H1 (cell line): ENCODE measurements around the gene CLDN7. TPM values are rescaled to one million over a fixed set of nuclear protein-coding genes. Genes with fewer than 3 reads are reported as not detected.
A peak's percentile ranks its signal among the peaks of the same experiment; 100 is the strongest.

Source experiments
- CTCF ChIA-PET: fragments of 300-600 bp; sonication (Branson Sonifier 250); formaldehyde crosslinking; loops from one replicate; lab custom pipeline; 2021; ENCODE audit not compliant: partially characterized antibody; lab: Charles Lee
- POLR2A ChIA-PET: fragments of 300-600 bp; sonication (Branson Sonifier 250); formaldehyde crosslinking; loops from one replicate; lab custom pipeline; 2021; ENCODE audit warnings: inconsistent platforms; ENCODE audit not compliant: partially characterized antibody; lab: Charles Lee
- DNase-seq, 2 experiments: peaks; one replicate each; pipeline versions ENCODE4 v3.0.0 to v3.0.0-alpha.2; 2010 to 2022; ENCODE audit warnings: low spot score in 2 of 2, low read depth in 1 of 2, mixed read lengths in 1 of 2
- FAIRE-seq: peaks from 2 replicates; lab custom pipeline; 2011; peaks lifted over from hg19 to GRCh38; lab: Jason Lieb, UNC
- H2AFZ ChIP-seq: 2 replicates; pipeline ENCODE4 v1.8.1; 2012; ENCODE audit warnings: low read length, inconsistent platforms
- H2AK5ac ChIP-seq: 2 replicates; pipeline ENCODE4 v1.6.1; 2013; ENCODE audit warnings: low read depth, low read length
- H2BK120ac ChIP-seq: replicated peaks from 2 replicates; pipeline ENCODE3; 2013; ENCODE audit warnings: low read depth, low read length, inconsistent platforms
- H2BK12ac ChIP-seq: 2 replicates; pipeline ENCODE4 v1.6.1; 2013; ENCODE audit warnings: low read depth, low read length
- H2BK15ac ChIP-seq: 2 replicates; pipeline ENCODE4 v1.6.1; 2013; ENCODE audit warnings: low read length
- H2BK20ac ChIP-seq: 2 replicates; pipeline ENCODE4 v1.6.1; 2013; ENCODE audit warnings: low read length
- H2BK5ac ChIP-seq: 2 replicates; pipeline ENCODE4 v1.6.1; 2013; ENCODE audit warnings: low read depth, low read length
- H3K14ac ChIP-seq: 2 replicates; pipeline ENCODE4 v1.6.1; 2013; ENCODE audit warnings: inconsistent platforms; ENCODE audit not compliant: insufficient read length
- H3K18ac ChIP-seq: 2 replicates; pipeline ENCODE4 v1.6.1; 2013; ENCODE audit warnings: low read length; ENCODE audit errors: extremely low read depth
- H3K23ac ChIP-seq: 2 replicates; pipeline ENCODE4 v1.6.1; 2013; ENCODE audit warnings: inconsistent platforms; ENCODE audit not compliant: insufficient read length
- H3K23me2 ChIP-seq: 2 replicates; pipeline ENCODE4 v1.6.1; 2013; ENCODE audit warnings: low read depth, low read length
- H3K27ac ChIP-seq: 2 replicates; pipeline ENCODE4 v1.6.1; 2011; ENCODE audit warnings: low read depth, low read length, inconsistent platforms
- H3K27me3 ChIP-seq, 4 experiments: replicated peaks in 1 of 4; 1 replicate in 1 of 4; 2 replicates in 3 of 4; pipeline versions ENCODE4 v1.6.1 to v1.8.1; 2011 to 2013; ENCODE audit warnings: low read length in 3 of 4, mild to moderate bottlenecking in 3 of 4, inconsistent platforms in 2 of 4, mixed read lengths in 2 of 4, moderate library complexity in 1 of 4; ENCODE audit not compliant: control insufficient read depth in 3 of 4, insufficient read depth in 3 of 4; ENCODE audit errors: extremely low read depth in 1 of 4
- H3K36me3 ChIP-seq, 4 experiments: 2 replicates each; pipeline versions ENCODE4 v1.6.1 to v1.8.1; 2011 to 2013; ENCODE audit warnings: mild to moderate bottlenecking in 4 of 4, low read length in 3 of 4, moderate library complexity in 2 of 4, control low read depth in 1 of 4, inconsistent platforms in 1 of 4; ENCODE audit not compliant: insufficient read depth in 4 of 4, control insufficient read depth in 2 of 4
- H3K4ac ChIP-seq: replicated peaks from 2 replicates; pipeline ENCODE3; 2013; ENCODE audit warnings: low read length, low read depth, mixed read lengths, inconsistent platforms; ENCODE audit not compliant: insufficient read length
- H3K4me1 ChIP-seq, 4 experiments: replicated peaks in 1 of 4; 1 replicate in 1 of 4; 2 replicates in 3 of 4; pipeline versions ENCODE4 v1.6.1 to v1.8.1; 2011 to 2013; ENCODE audit warnings: low read length in 3 of 4, inconsistent platforms in 2 of 4, mixed read lengths in 1 of 4; ENCODE audit not compliant: insufficient read depth in 4 of 4, control insufficient read depth in 3 of 4
- H3K4me2 ChIP-seq, 2 experiments: 2 replicates each; pipeline versions ENCODE4 v1.6.1 to v1.8.1; 2011 to 2013; ENCODE audit warnings: low read depth in 2 of 2, low read length in 2 of 2, control low read depth in 1 of 2, inconsistent platforms in 1 of 2, mild to moderate bottlenecking in 1 of 2; ENCODE audit not compliant: insufficient read depth in 1 of 2
- H3K4me3 ChIP-seq, 4 experiments: fragments of 200-600, 300-600 bp in 1 of 4; sonication (generic), shearing (Covaris generic), sonication (Bioruptor Twin) in 1 of 4; 2 replicates each; pipeline versions ENCODE4 v1.5.1 to v1.8.1; 2011 to 2016; ENCODE audit warnings: low read length in 4 of 4, low read depth in 3 of 4, control low read depth in 2 of 4, inconsistent platforms in 2 of 4, mild to moderate bottlenecking in 2 of 4, mixed read lengths in 1 of 4, moderate library complexity in 1 of 4; ENCODE audit not compliant: insufficient read depth in 2 of 4; ENCODE audit errors: extremely low read depth in 1 of 4
- H3K56ac ChIP-seq: replicated peaks from 2 replicates; pipeline ENCODE3; 2013; ENCODE audit warnings: low read depth, mild to moderate bottlenecking, mixed read lengths, low read length, inconsistent platforms; ENCODE audit not compliant: insufficient read length
- H3K79me1 ChIP-seq: 2 replicates; pipeline ENCODE4 v1.6.1; 2013; ENCODE audit warnings: low read depth, low read length, control low read depth
- H3K79me2 ChIP-seq, 2 experiments: 2 replicates each; pipeline versions ENCODE4 v1.6.1 to v1.8.1; 2012 to 2013; ENCODE audit warnings: low read length in 2 of 2, mild to moderate bottlenecking in 2 of 2, inconsistent platforms in 1 of 2; ENCODE audit not compliant: insufficient read depth in 2 of 2, control insufficient read depth in 1 of 2
- H3K9ac ChIP-seq, 4 experiments: replicated peaks in 1 of 4; 1 replicate in 1 of 4; 2 replicates in 3 of 4; pipeline versions ENCODE4 v1.6.1 to v1.8.1; 2011 to 2013; ENCODE audit warnings: low read depth in 3 of 4, low read length in 3 of 4, control low read depth in 2 of 4, mild to moderate bottlenecking in 2 of 4, moderate library complexity in 2 of 4, inconsistent platforms in 1 of 4; ENCODE audit errors: extremely low read depth in 1 of 4
- H3K9me3 ChIP-seq, 2 experiments: 2 replicates each; pipeline versions ENCODE4 v1.6.1 to v1.8.1; 2012 to 2013; ENCODE audit warnings: mild to moderate bottlenecking in 2 of 2, moderate library complexity in 2 of 2, control low read depth in 1 of 2, inconsistent platforms in 1 of 2, low read depth in 1 of 2, low read length in 1 of 2, mixed read lengths in 1 of 2; ENCODE audit not compliant: insufficient read depth in 2 of 2
- H4K20me1 ChIP-seq, 2 experiments: replicated peaks in 1 of 2; 2 replicates each; pipeline versions ENCODE3 to v1.8.1; 2011 to 2013; ENCODE audit warnings: inconsistent platforms in 2 of 2, low read length in 2 of 2, mild to moderate bottlenecking in 1 of 2; ENCODE audit not compliant: insufficient read depth in 2 of 2, control insufficient read depth in 1 of 2
- H4K5ac ChIP-seq: 2 replicates; pipeline ENCODE4 v1.6.1; 2013; ENCODE audit warnings: low read length, low read depth, mixed read lengths, inconsistent platforms; ENCODE audit not compliant: insufficient read length
- H4K8ac ChIP-seq: 2 replicates; pipeline ENCODE4 v1.8.0; 2013; ENCODE audit warnings: mild to moderate bottlenecking, moderate library complexity, low read length, inconsistent platforms; ENCODE audit not compliant: insufficient read depth; ENCODE audit errors: extremely low read depth
- H4K91ac ChIP-seq: replicated peaks from 2 replicates; pipeline ENCODE3; 2013; ENCODE audit warnings: low read length, mixed read lengths, inconsistent platforms; ENCODE audit not compliant: insufficient read length
- ASH2L ChIP-seq: fragments of 200-600, 300-600 bp; sonication (generic); IDR thresholded peaks from one replicate; pipeline ENCODE4 v1.7.1; 2017; ENCODE audit warnings: low read length
- BACH1 ChIP-seq: IDR thresholded peaks from 2 replicates; pipeline ENCODE4 v1.6.1; 2012; ENCODE audit warnings: low read length, improper control_type of control experiment
- CHD1 ChIP-seq: IDR thresholded peaks from 2 replicates; pipeline ENCODE4 v1.6.1; 2012; ENCODE audit warnings: low read depth, low read length, improper control_type of control experiment
- EGR1 ChIP-seq: IDR thresholded peaks from 2 replicates; pipeline ENCODE4 v1.6.1; 2011; ENCODE audit warnings: low read depth, low read length, borderline replicate concordance
- HDAC2 ChIP-seq, 2 experiments: fragments of 300-600 bp in 1 of 2; sonication (generic) in 1 of 2; IDR thresholded peaks; 2 replicates each; pipeline ENCODE4 v1.6.1; 2011 to 2012; ENCODE audit warnings: low read depth in 2 of 2, low read length in 2 of 2, mild to moderate bottlenecking in 2 of 2, moderate library complexity in 2 of 2, borderline replicate concordance in 1 of 2, inconsistent platforms in 1 of 2
- KDM4A ChIP-seq: IDR thresholded peaks from one replicate; pipeline ENCODE4 v1.7.1; 2012; ENCODE audit warnings: low read depth, mild to moderate bottlenecking, moderate library complexity, low read length, inconsistent platforms; ENCODE audit not compliant: severe bottlenecking
- PHF8 ChIP-seq: fragments of 200-600 bp; sonication (generic); conservative IDR thresholded peaks from 2 replicates; pipeline ENCODE4 v1.7.1; 2012; ENCODE audit warnings: low read depth, mild to moderate bottlenecking, inconsistent platforms, low read length, moderate library complexity
- SP1 ChIP-seq: IDR thresholded peaks from 2 replicates; pipeline ENCODE4 v1.6.1; 2011; ENCODE audit warnings: low read depth, low read length
- SP4 ChIP-seq: IDR thresholded peaks from 2 replicates; pipeline ENCODE4 v1.6.1; 2012; ENCODE audit warnings: low read length, inconsistent platforms
- TAF1 ChIP-seq: IDR thresholded peaks from 2 replicates; pipeline ENCODE4 v1.6.1; 2011; ENCODE audit warnings: mild to moderate bottlenecking, low read depth, low read length
- WGBS, 2 experiments: shearing (Covaris generic) in 1 of 2; methylation state at CpG; one replicate each; pipeline versions ENCODE4 v1.1.6 to v1.1.7; 2013 to 2015; ENCODE audit warnings: low lambda C conversion rate in 2 of 2, mixed read lengths in 2 of 2, inconsistent platforms in 1 of 2, low coverage in 1 of 2, missing lambda C conversion rate in 1 of 2; ENCODE audit not compliant: insufficient replicate concordance in 2 of 2, insufficient coverage in 1 of 2, insufficient read length in 1 of 2; ENCODE audit errors: extremely low coverage in 1 of 2, missing lambda C conversion rate in 1 of 2; 5-methylcytosine and 5-hydroxymethylcytosine counted together
- polyA plus RNA-seq, 7 experiments: library from polyadenylated mRNA; depleted of rRNA in 3 of 7; stranded (reverse) in 5 of 7; unstranded in 2 of 7; fragments of >200 nt in 5 of 7; fragments of 200-250 nt in 2 of 7; gene quantifications; 1 replicate in 5 of 7; 2 replicates in 1 of 7; 4 replicates in 1 of 7; pipeline versions ENCODE4 v1.2.1 to v1.2.3, GENCODE V29; 2011 to 2013; ENCODE audit warnings: missing spikeins in 2 of 7, mixed read lengths in 2 of 7
- total RNA-seq: library from RNA; stranded (reverse); fragmentation: NEBNext Ultra II Directional; extraction: Animal tissue kit (Norgen Biotek cat#: 25700); gene quantifications from 2 replicates; pipeline ENCODE4 v1.2.1, GENCODE V29; 2021

The CLDN7 gene
- total and polyA plus RNA-seq, 2 of the 8 experiments (the other 6 are each of a cell fraction or from before 2014, with no cell fraction given): 118 to 119 TPM

- Histone ChIP-seq H3K79me2 (no peaks in the 10 kb centered on the region), H4K91ac (no peak within 1 kb of the TSS), H3K27me3 (peaks cover 0 to 13% (median 7%) of the 10 kb centered on the region in 4 experiments; a peak in 6 of 7 replicates), H2BK120ac (no peak within 1 kb of the TSS), H3K14ac (no peak within 1 kb of the TSS), H2BK15ac (peak within 1 kb of the TSS; percentile 72; the same call in 1 of the 2 replicates), H3K4ac (no peak within 1 kb of the TSS), H2BK20ac (no peak within 1 kb of the TSS), H3K23ac (no peak within 1 kb of the TSS), H3K4me2 (peak within 1 kb of the TSS; percentile 45 to 100), H3K18ac (peak within 1 kb of the TSS; percentile 42; the same call in 1 of the 2 replicates), H2AFZ (peak within 1 kb of the TSS; percentile 54; the same call in 1 of the 2 replicates), H3K36me3 (peaks cover 0 to 6% (median 2%) of the 10 kb centered on the region in 4 experiments; a peak in 3 of 8 replicates), H3K4me1 (peaks cover 0 to 20% (median 8%) of the 10 kb centered on the region in 4 experiments; a peak in 5 of 7 replicates), H2BK5ac (peak within 1 kb of the TSS; percentile 18; the same call in 1 of the 2 replicates), H4K5ac (no peak within 1 kb of the TSS), H3K4me3 (peak within 1 kb of the TSS; percentile 76 to 83 (median 78)), H4K8ac (peak within 1 kb of the TSS; percentile 82; the same call in 1 of the 2 replicates), H2BK12ac (peak within 1 kb of the TSS; percentile 27; the same call in 1 of the 2 replicates), H3K27ac (no peak within 1 kb of the TSS), H3K56ac (no peak within 1 kb of the TSS), H3K9ac (peak within 1 kb of the TSS; percentile 49 to 75 (median 66)), H3K9me3 (no peaks in the 10 kb centered on the region), H2AK5ac (no peak within 1 kb of the TSS), H3K23me2 (peaks cover 11% of the 10 kb centered on the region), H3K79me1 (no peaks in the 10 kb centered on the region), H4K20me1 (peaks cover 0 to 7% of the 10 kb centered on the region in 2 experiments)
- ChIA-PET POLR2A (interaction anchor here (0.8 to 7.7 kb wide), 23 partner anchors 10 to 303 kb away, joined by 3 to 94 read pairs (median 5); partner anchors contain the start of genes ACADVL, CLDN7, CTDNEP1 and DLG4), CTCF (interaction anchor here (0.6 to 4.8 kb wide), 26 partner anchors 10 to 304 kb away, joined by 3 to 46 read pairs (median 4); partner anchors contain the start of genes ACAP1, CLDN7, GABARAP and GPS2)
- WGBS, 2 experiments: 3% methylated on average over 58 of the region's 71 CpGs; no CpG with 5 or more reads in 1 of the 2 experiments
- DNase-seq (peak; percentile 96 to 98), FAIRE-seq (peak; percentile 66)
- TF ChIP-seq SP1 (peak; percentile 86), ASH2L (no peak), CHD1 (no peak), BACH1 (0 out of 2 replicates have a peak, but pooled peaks have one; percentile 47), SP4 (peak; percentile 95), EGR1 (no peak), PHF8 (0 out of 2 replicates have a peak, but pooled peaks have one; percentile 6), KDM4A (peak; percentile 77), HDAC2 (IDR thresholded peaks at IDR 0.05; ENCODE audit: borderline replicate concordance in 1 of 2, low read depth in 2 of 2, low read length in 2 of 2) (peak in 1 of 2 experiments; percentile 38; a peak in 1 of 4 replicates), TAF1 (0 out of 2 replicates have a peak, but pooled peaks have one; percentile 2)
Observed at GRCh38 chr17:7281074-7281952, 19.0 kb upstream of the CLDN7 start, which contains the start of gene SLC2A4. Gene SLC2A4 (plus strand): TSS chr17:7281718. CDS start chr17:7281935, 217 bp downstream.
